GM18507 (cell line): ENCODE measurements around the gene OR8B3.

Source experiments
- DNase-seq: peaks from one replicate; pipeline ENCODE4 v3.0.0; 2011; ENCODE audit warnings: low read depth; ENCODE audit not compliant: insufficient read length; ENCODE audit errors: extremely low spot score
- FAIRE-seq: peaks from 2 replicates; lab custom pipeline; 2011; peaks lifted over from hg19 to GRCh38; lab: Jason Lieb, UNC

Gene OR8B3

GRCh38 chr11:124380585-124380984 is 18.2 kb downstream of the OR8B3 start:
- FAIRE-seq (no peak), DNase-seq (no peak)

DNA sequence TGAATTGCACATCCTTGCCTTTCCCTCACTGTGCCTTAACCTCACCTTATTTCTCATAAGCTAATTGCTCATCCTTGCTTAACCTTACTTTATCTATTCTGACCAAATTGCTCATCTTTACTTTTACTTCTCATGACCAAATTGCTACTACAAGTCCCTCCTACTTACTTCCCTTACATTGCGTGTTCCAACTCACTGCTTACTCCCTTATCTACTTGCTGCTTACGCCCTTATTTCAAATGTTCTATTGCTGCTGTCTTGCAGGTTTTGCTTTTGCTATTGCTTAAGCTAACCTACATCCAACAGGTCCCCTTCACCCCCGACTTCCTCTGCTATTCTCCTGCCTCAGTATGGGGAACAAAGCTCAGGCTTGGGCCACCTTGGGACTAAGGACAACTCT is 22.5 kb downstream of the OR8B3 start:
- no peak for FAIRE-seq
- no peak for DNase-seq

GRCh38 chr11:124359566-124359965 is 39.3 kb downstream of the OR8B3 start:
- DNase-seq, result no peak

DNA sequence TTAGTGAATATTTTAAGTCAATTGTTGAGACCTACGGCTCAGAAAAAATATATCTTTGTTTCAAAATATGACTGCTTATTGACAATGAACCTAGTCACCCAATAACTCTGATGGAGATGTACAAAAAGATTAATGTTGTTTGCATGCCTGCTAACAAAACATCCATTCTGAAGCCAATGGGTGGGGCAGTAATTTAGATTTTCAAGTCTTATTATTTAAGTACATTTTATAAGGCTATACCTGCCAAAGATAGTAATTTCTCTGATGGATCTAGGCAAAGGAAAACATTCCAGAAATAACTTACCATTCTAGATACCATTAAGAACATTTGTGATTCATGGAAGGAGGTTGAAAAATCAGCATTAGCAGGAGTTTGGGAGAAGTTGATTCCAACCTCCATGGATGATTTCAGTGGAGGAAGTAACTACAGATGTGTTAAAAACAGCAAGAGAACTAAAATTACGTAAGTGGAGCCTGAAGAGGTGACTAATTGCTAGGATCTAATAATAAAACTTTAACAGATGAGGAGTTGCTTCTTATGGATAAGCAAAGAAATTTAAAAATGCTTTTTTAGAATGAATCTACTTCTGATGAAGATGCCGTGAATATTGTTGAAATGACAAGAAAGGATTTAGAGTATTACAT is 52.4 kb downstream of the OR8B3 start:
- DNase-seq, result no peak
- no peak for FAIRE-seq

More at GRCh38 chr11:124359566-124359965, 39.3 kb downstream of the OR8B3 start:
- FAIRE-seq, result no peak
